ENCODE data around the gene GCG. TPM values are rescaled to one million over a fixed set of nuclear protein-coding genes. Genes with fewer than 3 reads are reported as not detected.

Gene GCG
- not detected for total RNA-seq

- Histone ChIP-seq H3K27me3 (no peaks in the 10 kb centered on the region), H3K4me1 (no peaks in the 10 kb centered on the region), H3K36me3 (no peaks in the 10 kb centered on the region), H3K9me3 (no peaks in the 10 kb centered on the region), H3K27ac (no peak within 1 kb of the TSS), H3K4me3 (no peak within 1 kb of the TSS)
- 69 to 81% methylated on average over 3 of the region's 3 CpGs for WGBS, 2 donors (ENCODE audit: low coverage in 1 of 2)
- no peak for ATAC-seq
- TF ChIP-seq EP300 (IDR thresholded peaks at IDR 0.05) (no peak), POLR2A (IDR thresholded peaks at IDR 0.05) (no peak), POLR2AphosphoS5 (IDR thresholded peaks at IDR 0.05) (no peak)
These were observed at the start of gene GCG for GRCh38 chr2:162152147-162152546. Gene GCG (minus strand): TSS chr2:162152247. CDS start chr2:162149178, 3,069 bp downstream.

GRCh38 chr2:162200636-162201035 is 48.6 kb upstream of the GCG start:
- no peaks in the 10 kb centered on the region for H3K27me3 ChIP-seq
- no peaks in the 10 kb centered on the region for H3K9me3 ChIP-seq
- H3K4me3 ChIP-seq, result no peak overlapping the region
- no peaks in the 10 kb centered on the region for H3K4me1 ChIP-seq
- H3K27ac ChIP-seq, result no peak overlapping the region
- no peak for ATAC-seq
- WGBS, 2 donors (ENCODE audit: low coverage in 1 of 2), result 91 to 93% methylated on average over 1 of the region's 1 CpG
- H3K36me3 ChIP-seq, result peaks cover 0 to 5% of the 10 kb centered on the region in 2 donors
- TF ChIP-seq CTCF (IDR thresholded peaks at IDR 0.05) (no peak), EP300 (IDR thresholded peaks at IDR 0.05) (no peak), POLR2AphosphoS5 (IDR thresholded peaks at IDR 0.05) (no peak), POLR2A (IDR thresholded peaks at IDR 0.05) (no peak)

GRCh38 chr2:162199913-162200312 is 47.9 kb upstream of the GCG start:
- ATAC-seq, result no peak
- peaks cover 0 to 5% of the 10 kb centered on the region in 2 donors for H3K36me3 ChIP-seq
- TF ChIP-seq POLR2AphosphoS5 (IDR thresholded peaks at IDR 0.05) (no peak), POLR2A (IDR thresholded peaks at IDR 0.05) (no peak), CTCF (IDR thresholded peaks at IDR 0.05) (no peak), EP300 (IDR thresholded peaks at IDR 0.05) (no peak)
- no peak overlapping the region for H3K4me3 ChIP-seq
- H3K9me3 ChIP-seq, result no peaks in the 10 kb centered on the region
- H3K4me1 ChIP-seq, result no peaks in the 10 kb centered on the region
- 100% methylated on average over 1 of the region's 1 CpG; no CpG with 5 or more reads in 1 of the 2 donors for WGBS, 2 donors (ENCODE audit: low coverage in 1 of 2)
- no peak overlapping the region for H3K27ac ChIP-seq
- H3K27me3 ChIP-seq, result no peaks in the 10 kb centered on the region

DNA sequence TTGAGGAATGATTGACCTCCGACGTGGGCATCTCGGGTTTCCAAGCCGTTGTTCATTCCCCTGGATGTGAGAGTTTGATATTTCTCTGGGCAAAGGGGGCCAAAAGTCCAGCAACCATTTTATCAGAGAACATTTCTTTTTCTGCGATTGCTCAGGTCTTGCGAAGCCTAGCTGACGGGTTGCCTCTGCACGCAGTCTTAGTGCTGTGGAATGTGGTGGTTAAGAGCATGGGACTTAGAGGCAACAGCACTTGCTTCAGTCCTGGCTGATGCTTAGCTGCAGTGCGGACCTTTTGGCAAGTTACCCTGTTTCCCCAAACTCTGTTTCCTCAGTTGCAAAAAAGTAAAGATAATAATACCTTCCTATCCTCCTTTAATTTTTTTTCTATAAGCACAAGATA is 46.2 kb upstream of the GCG start:
- Histone ChIP-seq H3K9me3 (no peaks in the 10 kb centered on the region), H3K4me3 (no peak overlapping the region), H3K27me3 (no peaks in the 10 kb centered on the region), H3K27ac (no peak overlapping the region), H3K36me3 (peaks cover 0 to 5% of the 10 kb centered on the region in 2 donors), H3K4me1 (no peaks in the 10 kb centered on the region)
- 92 to 96% methylated on average over 7 to 8 of the region's 9 CpGs for WGBS, 2 donors (ENCODE audit: low coverage in 1 of 2)
- TF ChIP-seq POLR2A (IDR thresholded peaks at IDR 0.05) (no peak), CTCF (IDR thresholded peaks at IDR 0.05) (no peak), EP300 (IDR thresholded peaks at IDR 0.05) (no peak), POLR2AphosphoS5 (IDR thresholded peaks at IDR 0.05) (no peak)
- ATAC-seq, result no peak

DNA sequence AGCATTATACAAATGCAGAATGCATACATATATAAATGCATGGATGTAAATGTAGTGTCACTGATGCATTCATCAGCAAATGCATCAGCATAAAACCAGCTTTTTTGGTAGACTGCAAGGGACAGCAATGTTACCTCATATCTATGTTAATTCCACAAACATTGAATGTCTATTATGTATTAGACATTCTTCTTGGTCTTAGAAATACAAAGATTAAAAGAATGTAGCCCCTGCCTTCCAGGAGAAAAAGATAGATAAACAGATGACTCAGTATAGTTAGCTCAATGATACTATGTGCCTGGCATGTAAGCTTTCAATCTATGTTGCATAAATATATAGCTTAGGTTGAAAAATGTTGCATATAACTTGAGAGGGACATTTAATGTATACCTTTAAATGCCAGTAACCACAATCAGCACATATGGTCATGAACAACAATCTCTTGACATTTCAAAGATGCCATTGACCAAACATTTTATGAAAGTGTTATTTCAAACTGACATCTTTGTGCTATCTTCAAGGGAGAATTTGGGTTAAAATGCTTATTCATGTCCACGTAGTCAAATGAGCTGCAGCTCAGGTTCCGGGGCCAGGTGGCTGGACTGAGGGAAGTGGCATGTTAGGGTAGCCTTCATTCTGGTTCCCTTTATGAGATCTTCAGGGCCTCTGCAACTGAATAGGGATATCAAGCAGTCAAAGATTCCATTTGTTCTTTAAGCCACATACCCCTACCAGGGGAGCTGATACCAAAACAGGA is 45.2 kb upstream of the GCG start:
- Histone ChIP-seq H3K4me1 (no peaks in the 10 kb centered on the region), H3K4me3 (no peak overlapping the region), H3K27ac (no peak overlapping the region), H3K9me3 (no peaks in the 10 kb centered on the region), H3K27me3 (no peaks in the 10 kb centered on the region), H3K36me3 (peaks cover 0 to 5% of the 10 kb centered on the region in 2 donors)
- no peak for ATAC-seq
- no peak for TF ChIP-seq EP300 (IDR thresholded peaks at IDR 0.05)
- 55 to 79% methylated on average over 2 of the region's 2 CpGs for WGBS, 2 donors (ENCODE audit: low coverage in 1 of 2)

DNA sequence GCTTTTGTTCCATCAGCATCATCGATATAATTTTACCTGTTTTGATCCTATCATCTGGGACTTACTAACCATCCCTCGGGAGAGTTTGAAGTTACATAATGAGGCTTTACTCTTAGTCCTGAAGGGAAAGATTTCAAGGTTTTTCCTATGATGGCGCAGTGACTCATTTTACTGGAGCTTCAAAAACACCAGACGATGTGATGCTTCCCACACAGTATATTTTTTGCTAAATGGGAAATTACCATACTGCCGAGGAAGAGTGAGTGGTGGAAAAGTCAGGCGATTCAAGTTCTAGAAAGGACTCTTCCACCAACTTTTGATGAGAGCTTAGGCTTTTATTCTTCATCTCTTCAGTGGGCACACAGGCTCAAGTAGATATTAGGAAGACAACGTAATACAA is 44.6 kb upstream of the GCG start:
- TF ChIP-seq CTCF (IDR thresholded peaks at IDR 0.05) (no peak), EP300 (IDR thresholded peaks at IDR 0.05) (no peak), POLR2AphosphoS5 (IDR thresholded peaks at IDR 0.05) (no peak), POLR2A (IDR thresholded peaks at IDR 0.05) (no peak)
- no peaks in the 10 kb centered on the region for H3K4me1 ChIP-seq
- no peak for ATAC-seq
- no peak overlapping the region for H3K27ac ChIP-seq
- 86 to 88% methylated on average over 6 to 7 of the region's 7 CpGs for WGBS, 2 donors (ENCODE audit: low coverage in 1 of 2)
- no peaks in the 10 kb centered on the region for H3K9me3 ChIP-seq
- H3K36me3 ChIP-seq, result peaks cover 0 to 5% of the 10 kb centered on the region in 2 donors
- no peaks in the 10 kb centered on the region for H3K27me3 ChIP-seq
- H3K4me3 ChIP-seq, result no peak overlapping the region

All from gastroesophageal sphincter (tissue), 4 donors.